Naive thymus-derived CD8-positive, alpha-beta T cell (primary cell): ENCODE results near the gene MAGI3. TPM values are rescaled to one million over a fixed set of nuclear protein-coding genes. Genes with fewer than 3 reads are reported as not detected.
"Not testable (repeated sequence)": the region's sequence is repeated elsewhere in the genome, so short reads cannot be mapped to it uniquely, and the experiment has no call there.

Source experiments
- ATAC-seq, 2 donors: fragments of 150-1000 bp; cut with Tn5 transposase in 1 of 2; sonication (Bioruptor Pico), chemical (Tn5 transposase) in 1 of 2; 1 replicate in 1 of 2; 2 replicates in 1 of 2; pipeline ENCODE4 v1.10.0; 2021; ENCODE audit warnings: mild to moderate bottlenecking in 2 of 2, moderate library complexity in 2 of 2
- POLR2A ChIA-PET: fragments of 350-600 bp; sonication (Branson Sonifier 250); formaldehyde crosslinking; loops from one replicate; lab custom pipeline; 2021; ENCODE audit warnings: antibody characterized with exemption; lab: Charles Lee
- DNase-seq, 10 donors: peaks; one replicate each; pipeline versions ENCODE4 v3.0.0 to v3.0.0-alpha.2; 2020 to 2022
- H3K27ac Mint-ChIP-seq, 10 donors: one replicate each; pipeline ENCODE4 v1.8.0; 2020 to 2022; ENCODE audit warnings: mild to moderate bottlenecking in 10 of 10, mixed read lengths in 10 of 10, moderate library complexity in 4 of 10, inconsistent platforms in 1 of 10
- H3K27me3 Mint-ChIP-seq, 5 donors: one replicate each; pipeline ENCODE4 v1.8.0; 2021 to 2022; ENCODE audit warnings: mixed read lengths in 5 of 5
- H3K36me3 Mint-ChIP-seq, 3 donors: one replicate each; pipeline ENCODE4 v1.8.0; 2020 to 2022; ENCODE audit warnings: mixed read lengths in 3 of 3, mild to moderate bottlenecking in 2 of 3, inconsistent platforms in 1 of 3
- H3K4me1 Mint-ChIP-seq, 4 donors: one replicate each; pipeline ENCODE4 v1.8.0; 2021 to 2022; ENCODE audit warnings: mixed read lengths in 4 of 4
- H3K4me3 Mint-ChIP-seq, 10 donors: one replicate each; pipeline ENCODE4 v1.8.0; 2020 to 2022; ENCODE audit warnings: mild to moderate bottlenecking in 10 of 10, mixed read lengths in 10 of 10, moderate library complexity in 6 of 10, inconsistent platforms in 1 of 10
- H3K9me3 Mint-ChIP-seq, 9 donors: one replicate each; pipeline ENCODE4 v1.8.0; 2020 to 2022; ENCODE audit warnings: mixed read lengths in 9 of 9, mild to moderate bottlenecking in 3 of 9, inconsistent platforms in 1 of 9, moderate library complexity in 1 of 9
- polyA plus RNA-seq, 3 donors: library from polyadenylated mRNA; unstranded; fragments of 300-500 nt; fragmentation: Illumina TruSeq; gene quantifications; one replicate each; pipeline ENCODE4 v1.2.3, GENCODE V29; 2021
- total RNA-seq, 8 experiments: library from RNA in 2 of 8; stranded (reverse) in 2 of 8; gene quantifications; one replicate each; pipeline ENCODE4 v1.2.3 and lab custom pipeline; 2021 to 2026

Gene MAGI3
- total and polyA plus RNA-seq, 5 experiments from 2014 or later: 0.44 to 3.5 (median 1.4) TPM

DNA sequence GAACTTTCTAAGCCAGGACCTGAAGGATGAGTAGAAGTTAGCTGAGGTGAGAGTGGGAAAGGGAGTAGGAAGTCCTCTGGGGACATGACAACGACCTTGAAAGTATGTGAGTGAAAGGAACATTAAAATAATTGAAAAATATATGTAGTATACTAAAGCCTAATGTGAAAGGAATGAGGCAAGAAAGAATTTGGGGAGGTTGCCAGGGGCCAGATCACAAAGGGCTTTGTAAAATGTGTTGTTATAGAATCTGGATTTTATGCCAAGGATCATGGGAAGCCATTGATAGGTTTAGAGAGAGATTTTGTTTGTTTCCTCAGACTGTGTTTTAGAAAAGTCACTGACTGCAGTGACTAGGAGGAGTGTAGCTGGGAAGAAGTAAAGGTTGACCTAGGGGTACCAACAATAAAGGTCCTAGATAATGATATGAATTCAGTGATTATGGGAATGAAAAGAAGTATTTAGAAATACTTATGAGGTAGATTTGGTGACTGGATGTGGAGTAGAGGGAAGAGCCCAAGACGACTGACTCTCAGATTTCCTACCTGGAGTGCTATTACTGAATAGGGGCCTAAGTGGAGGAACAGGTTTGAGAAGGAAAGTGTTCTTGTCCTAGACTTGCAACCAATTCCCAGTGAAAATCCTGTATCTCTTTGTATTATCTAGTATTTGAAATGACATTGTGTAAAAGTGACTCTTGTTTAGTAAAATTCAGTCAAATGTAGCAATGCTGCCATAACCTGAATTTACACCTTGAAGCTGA, 189.1 kb downstream of the MAGI3 start:
- H3K9me3 Mint-ChIP-seq: peaks cover 0 to 5% (median 0%) of the 10 kb centered on the region in 9 donors
- peaks cover 0 to 7% (median 3%) of the 10 kb centered on the region in 3 donors for H3K36me3 Mint-ChIP-seq
- no peaks in the 10 kb centered on the region for H3K4me1 Mint-ChIP-seq
- no peak overlapping the region for H3K4me3 Mint-ChIP-seq
- POLR2A ChIA-PET: no interaction called here
- no peak overlapping the region for H3K27ac Mint-ChIP-seq
- peaks cover 0 to 11% (median 6%) of the 10 kb centered on the region in 5 donors for H3K27me3 Mint-ChIP-seq
- ATAC-seq: no peak
- DNase-seq: no peak

DNA sequence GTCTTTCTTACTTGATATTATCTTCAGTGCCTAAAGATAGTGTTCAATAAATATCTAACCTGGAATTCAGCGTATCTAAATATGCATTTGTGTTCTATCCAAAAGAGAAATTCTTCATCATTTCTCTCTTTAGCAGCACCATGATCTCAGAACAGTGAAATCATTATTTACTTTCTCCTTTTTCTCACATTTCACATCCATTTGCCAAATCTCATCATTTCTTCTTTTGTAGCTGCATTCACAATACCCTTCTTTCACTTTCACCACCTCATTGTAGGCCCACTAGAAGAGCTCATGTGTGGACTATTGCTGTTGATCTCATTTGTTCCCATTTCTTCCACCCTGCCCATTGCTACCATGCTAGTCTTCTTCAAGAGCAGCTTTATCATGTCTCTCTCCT, 191.0 kb downstream of the MAGI3 start:
- no peak for ATAC-seq
- Mint-ChIP-seq H3K27me3 (peaks cover 0 to 6% (median 0%) of the 10 kb centered on the region in 5 donors), H3K27ac (no peak overlapping the region), H3K9me3 (no peaks in the 10 kb centered on the region), H3K4me3 (no peak overlapping the region), H3K36me3 (peaks cover 0 to 2% (median 0%) of the 10 kb centered on the region in 3 donors), H3K4me1 (no peaks in the 10 kb centered on the region)
- POLR2A ChIA-PET: no interaction called here
- DNase-seq: no peak

DNA sequence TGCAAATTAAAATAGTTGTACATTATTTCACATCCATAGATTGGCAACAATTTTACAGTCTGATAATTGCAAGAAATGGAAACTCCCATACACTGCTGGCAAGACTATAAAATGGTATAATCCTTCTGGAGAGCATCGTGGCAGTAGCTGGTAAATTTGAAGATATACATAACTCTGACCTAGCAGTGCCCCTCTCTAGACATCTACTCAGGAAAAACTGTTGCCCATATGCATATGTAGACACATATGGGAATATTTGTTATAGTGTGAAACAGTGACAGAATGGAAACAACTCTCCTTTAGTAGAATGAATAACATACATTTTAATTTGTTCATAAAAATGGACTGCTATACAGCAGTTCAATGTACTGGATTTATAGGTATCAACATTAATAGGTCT, 191.8 kb downstream of the MAGI3 start:
- H3K4me3 Mint-ChIP-seq: no peak overlapping the region
- H3K9me3 Mint-ChIP-seq: no peaks in the 10 kb centered on the region
- H3K4me1 Mint-ChIP-seq: no peaks in the 10 kb centered on the region
- no peak overlapping the region for H3K27ac Mint-ChIP-seq
- POLR2A ChIA-PET: no interaction called here
- ATAC-seq (no peak), DNase-seq (no peak)
- peaks cover 0 to 1% (median 0%) of the 10 kb centered on the region in 5 donors for H3K27me3 Mint-ChIP-seq
- peaks cover 0 to 2% (median 0%) of the 10 kb centered on the region in 3 donors for H3K36me3 Mint-ChIP-seq

DNA sequence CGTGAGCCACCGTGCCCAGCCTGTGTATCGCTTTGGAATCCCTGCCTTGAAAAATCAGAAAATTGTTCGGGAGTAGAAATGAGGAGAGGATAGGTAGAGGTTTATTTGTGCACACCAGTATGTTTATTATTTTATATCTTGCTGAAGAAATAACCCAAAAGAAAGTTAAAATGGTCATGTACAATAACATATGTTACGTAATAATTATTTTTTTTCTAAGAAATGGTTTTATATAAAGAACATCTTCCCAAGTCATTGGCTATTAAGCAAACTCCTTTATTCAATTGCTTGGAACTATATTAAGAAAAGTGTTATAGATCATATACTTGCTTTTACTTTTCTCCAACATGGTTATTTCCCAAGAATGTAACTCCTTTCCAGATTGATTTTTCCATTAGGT, 197.2 kb downstream of the MAGI3 start:
- H3K4me1 Mint-ChIP-seq: no peaks in the 10 kb centered on the region
- no peak overlapping the region for H3K27ac Mint-ChIP-seq
- POLR2A ChIA-PET: no interaction called here
- H3K36me3 Mint-ChIP-seq: peaks cover 0 to 6% (median 0%) of the 10 kb centered on the region in 3 donors
- no peaks in the 10 kb centered on the region for H3K27me3 Mint-ChIP-seq
- DNase-seq (no peak), ATAC-seq (no peak)
- no peak overlapping the region for H3K4me3 Mint-ChIP-seq
- H3K9me3 Mint-ChIP-seq: no peaks in the 10 kb centered on the region

DNA sequence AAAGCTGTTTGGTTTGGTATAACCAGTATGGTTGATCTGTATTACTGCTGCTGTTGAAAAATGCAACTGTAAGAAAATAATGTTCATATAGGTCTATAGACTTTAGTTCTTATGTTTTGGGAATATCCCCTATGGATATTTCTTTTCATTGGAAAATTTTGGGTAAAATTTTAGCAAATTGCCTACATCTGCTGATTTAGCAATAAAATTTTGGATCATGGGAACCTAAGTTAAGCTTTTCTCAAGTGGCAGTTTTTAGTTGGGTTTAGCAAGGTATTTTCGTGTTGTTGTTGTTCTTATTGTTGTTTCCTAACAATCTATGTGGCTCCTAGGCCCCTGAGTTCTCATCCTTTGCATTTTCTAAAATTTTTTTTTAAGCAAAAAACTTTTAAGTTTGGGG, 201.9 kb downstream of the MAGI3 start:
- Mint-ChIP-seq H3K9me3 (peaks cover 7 to 20% (median 15%) of the 10 kb centered on the region in 9 donors), H3K36me3 (peaks cover 8 to 29% (median 9%) of the 10 kb centered on the region in 3 donors), H3K4me1 (no peaks in the 10 kb centered on the region), H3K27me3 (peaks cover 0 to 2% (median 0%) of the 10 kb centered on the region in 5 donors), H3K4me3 (no peak overlapping the region), H3K27ac (no peak overlapping the region)
- no peak for ATAC-seq
- POLR2A ChIA-PET: no interaction called here
- DNase-seq: no peak

DNA sequence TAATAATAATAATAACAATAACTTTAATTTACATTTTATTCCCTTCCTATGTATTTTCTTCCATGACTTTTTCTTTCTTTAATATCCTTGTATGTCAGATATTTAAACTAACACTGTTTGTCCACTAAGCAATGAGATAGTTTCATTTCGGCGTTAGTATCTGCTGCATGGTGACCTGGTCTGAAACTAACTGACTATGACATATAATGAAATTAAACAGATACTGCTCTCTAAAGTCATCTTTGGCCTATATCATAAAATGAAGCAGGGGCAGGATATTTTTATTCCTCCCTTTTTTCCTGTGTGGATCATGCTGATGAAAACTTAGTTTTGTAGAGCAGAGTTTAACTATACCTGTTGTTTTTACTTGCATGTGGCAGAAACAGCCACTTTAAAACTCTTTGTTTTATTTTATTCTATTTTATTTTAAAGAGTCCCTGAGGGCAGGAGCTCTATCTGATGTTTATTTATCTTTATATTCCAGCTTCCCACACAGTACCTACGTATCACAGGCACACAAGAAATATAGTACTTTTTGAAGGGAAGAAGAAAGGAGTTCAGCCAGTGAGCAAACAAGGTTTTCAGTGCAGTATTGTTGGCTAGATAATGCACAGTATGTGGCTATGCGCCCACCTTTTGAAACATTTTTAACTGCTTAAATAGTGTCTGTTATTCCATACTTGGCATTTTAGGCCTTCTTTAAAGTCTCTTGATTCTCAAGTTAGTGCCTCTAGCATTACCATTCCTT, 203.4 kb downstream of the MAGI3 start:
- Mint-ChIP-seq H3K4me3 (no peak overlapping the region), H3K4me1 (no peaks in the 10 kb centered on the region), H3K27ac (no peak overlapping the region), H3K36me3 (peaks cover 9 to 43% (median 19%) of the 10 kb centered on the region in 3 donors), H3K27me3 (peaks cover 0 to 5% (median 0%) of the 10 kb centered on the region in 5 donors), H3K9me3 (peaks cover 11 to 35% (median 28%) of the 10 kb centered on the region in 9 donors)
- POLR2A ChIA-PET: no interaction called here
- ATAC-seq: no peak
- DNase-seq: no peak

DNA sequence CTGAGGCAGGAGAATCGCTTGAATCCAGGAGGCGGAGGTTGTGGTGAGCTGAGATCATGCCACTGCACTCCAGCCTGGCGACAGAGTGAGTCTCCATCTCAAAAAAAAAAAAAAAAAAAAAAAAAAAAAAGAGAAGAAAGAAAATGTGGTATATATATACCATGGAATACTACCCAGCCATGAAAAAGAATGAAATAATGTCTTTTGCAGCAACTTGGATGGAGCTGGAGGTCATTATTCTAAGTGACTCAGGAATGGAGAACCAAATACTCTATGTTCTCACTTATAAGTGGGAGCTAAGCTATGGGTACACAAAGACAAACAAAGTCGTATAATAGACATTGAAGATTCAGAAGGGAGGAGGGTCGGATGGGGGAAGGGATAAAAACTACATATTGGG, 214.2 kb downstream of the MAGI3 start:
- ATAC-seq, DNase-seq: not testable (repeated sequence)

DNA sequence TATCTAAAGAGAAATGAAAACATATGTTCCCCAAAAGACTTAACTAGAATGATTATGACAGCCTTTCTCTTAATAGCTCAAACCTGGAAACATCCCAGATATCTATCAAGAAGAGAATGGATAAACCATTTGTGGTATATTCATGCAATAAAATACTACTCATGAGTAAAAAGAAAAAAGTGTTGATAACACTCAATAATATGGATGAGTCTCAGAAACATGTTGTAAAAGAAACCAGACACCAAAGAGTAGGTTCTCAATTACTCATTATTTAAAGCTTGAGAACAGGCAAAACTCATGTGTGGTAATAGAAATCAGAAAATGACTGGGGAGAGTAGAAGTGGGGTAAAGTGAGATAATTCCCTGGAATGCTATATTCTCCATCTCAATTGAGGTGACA, 214.8 kb downstream of the MAGI3 start:
- DNase-seq (no peak), ATAC-seq (no peak)
- no peaks in the 10 kb centered on the region for H3K4me1 Mint-ChIP-seq
- H3K9me3 Mint-ChIP-seq: peaks cover 0 to 21% (median 12%) of the 10 kb centered on the region in 9 donors
- H3K27ac Mint-ChIP-seq: no peak overlapping the region
- peaks cover 0 to 15% (median 2%) of the 10 kb centered on the region in 3 donors for H3K36me3 Mint-ChIP-seq
- POLR2A ChIA-PET: no interaction called here
- no peak overlapping the region for H3K4me3 Mint-ChIP-seq
- peaks cover 0 to 2% (median 0%) of the 10 kb centered on the region in 5 donors for H3K27me3 Mint-ChIP-seq

More for the DNA sequence above, 214.2 kb downstream of the MAGI3 start:
- H3K9me3 Mint-ChIP-seq: peaks cover 0 to 21% (median 12%) of the 10 kb centered on the region in 9 donors
- H3K4me3 Mint-ChIP-seq, H3K27me3 Mint-ChIP-seq, H3K4me1 Mint-ChIP-seq, POLR2A ChIA-PET, H3K27ac Mint-ChIP-seq: not testable (repeated sequence)
- H3K36me3 Mint-ChIP-seq: peaks cover 0 to 15% (median 2%) of the 10 kb centered on the region in 3 donors

DNA sequence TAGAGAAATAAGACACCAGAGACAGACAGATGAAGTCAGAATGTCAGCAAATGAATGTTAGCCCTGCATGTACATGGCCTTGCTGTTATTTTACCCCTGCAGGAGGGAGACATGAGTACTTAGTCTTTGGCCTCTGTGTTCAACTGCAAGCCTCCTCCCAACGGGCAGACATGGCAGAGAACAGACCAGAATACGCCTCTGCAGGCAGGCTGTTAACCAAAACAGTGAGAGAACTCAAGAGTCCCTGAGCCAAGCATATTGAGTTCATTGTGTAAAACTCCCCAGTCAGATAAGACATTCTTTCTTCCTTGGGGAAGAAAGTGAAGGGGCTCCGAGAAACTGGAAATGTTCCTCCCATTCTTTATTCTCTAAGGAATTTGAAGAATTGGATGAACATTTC, 218.1 kb downstream of the MAGI3 start:
- POLR2A ChIA-PET: no interaction called here
- DNase-seq: no peak
- no peaks in the 10 kb centered on the region for H3K4me1 Mint-ChIP-seq
- H3K36me3 Mint-ChIP-seq: peaks cover 0 to 4% (median 2%) of the 10 kb centered on the region in 3 donors
- no peak overlapping the region for H3K4me3 Mint-ChIP-seq
- peaks cover 0 to 9% (median 1%) of the 10 kb centered on the region in 5 donors for H3K27me3 Mint-ChIP-seq
- no peak for ATAC-seq
- H3K9me3 Mint-ChIP-seq: peaks cover 0 to 8% (median 6%) of the 10 kb centered on the region in 9 donors
- H3K27ac Mint-ChIP-seq: no peak overlapping the region

DNA sequence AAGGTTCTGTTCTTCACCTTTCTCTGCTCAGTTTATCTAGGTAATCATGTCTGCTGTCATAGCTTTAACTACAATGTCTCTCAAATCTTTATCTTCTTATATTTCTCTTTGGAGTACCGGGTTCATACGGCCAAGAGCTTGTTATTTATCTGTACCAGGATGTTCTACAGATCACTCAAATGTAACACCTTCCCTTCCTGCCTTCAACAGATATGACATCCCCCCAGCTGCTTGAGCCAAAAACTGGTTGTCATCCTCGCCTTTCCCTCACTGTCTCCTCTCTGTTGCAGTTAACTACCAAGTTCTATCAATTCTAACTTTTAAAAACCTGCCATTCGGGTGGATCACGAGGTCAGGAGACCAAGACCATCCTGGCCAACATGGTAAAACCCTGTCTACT, 220.1 kb downstream of the MAGI3 start:
- Mint-ChIP-seq H3K36me3 (peaks cover 0 to 4% (median 0%) of the 10 kb centered on the region in 3 donors), H3K27me3 (peaks cover 0 to 9% (median 1%) of the 10 kb centered on the region in 5 donors), H3K27ac (no peak overlapping the region), H3K9me3 (peaks cover 0 to 3% (median 0%) of the 10 kb centered on the region in 9 donors), H3K4me1 (no peaks in the 10 kb centered on the region), H3K4me3 (no peak overlapping the region)
- no peak for DNase-seq
- no peak for ATAC-seq
- POLR2A ChIA-PET: no interaction called here

DNA sequence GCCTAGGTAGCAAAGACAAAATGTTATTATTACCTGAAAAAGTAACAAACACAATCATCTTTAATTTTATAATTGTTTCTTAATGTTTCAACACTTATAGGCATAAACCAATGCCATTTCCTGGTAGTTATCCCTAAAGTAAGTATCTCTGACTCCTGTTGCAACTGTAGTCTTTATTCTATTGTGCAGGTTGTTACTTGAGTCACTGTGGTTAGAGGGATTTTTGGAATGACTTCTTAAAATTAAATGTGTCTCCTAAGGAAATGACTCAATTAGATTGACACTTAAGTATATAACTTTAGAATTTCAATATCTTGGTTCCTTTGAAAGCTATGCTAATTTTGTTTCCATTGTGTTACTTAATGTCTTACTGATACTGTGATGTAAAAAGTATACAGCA, 225.1 kb downstream of the MAGI3 start:
- POLR2A ChIA-PET: no interaction called here
- peaks cover 0 to 3% (median 0%) of the 10 kb centered on the region in 9 donors for H3K9me3 Mint-ChIP-seq
- H3K27me3 Mint-ChIP-seq: peaks cover 0 to 5% (median 1%) of the 10 kb centered on the region in 5 donors
- H3K36me3 Mint-ChIP-seq: peaks cover 0 to 4% (median 0%) of the 10 kb centered on the region in 3 donors
- H3K4me3 Mint-ChIP-seq: no peak overlapping the region
- no peak for ATAC-seq
- no peak for DNase-seq
- no peaks in the 10 kb centered on the region for H3K4me1 Mint-ChIP-seq
- H3K27ac Mint-ChIP-seq: no peak overlapping the region

DNA sequence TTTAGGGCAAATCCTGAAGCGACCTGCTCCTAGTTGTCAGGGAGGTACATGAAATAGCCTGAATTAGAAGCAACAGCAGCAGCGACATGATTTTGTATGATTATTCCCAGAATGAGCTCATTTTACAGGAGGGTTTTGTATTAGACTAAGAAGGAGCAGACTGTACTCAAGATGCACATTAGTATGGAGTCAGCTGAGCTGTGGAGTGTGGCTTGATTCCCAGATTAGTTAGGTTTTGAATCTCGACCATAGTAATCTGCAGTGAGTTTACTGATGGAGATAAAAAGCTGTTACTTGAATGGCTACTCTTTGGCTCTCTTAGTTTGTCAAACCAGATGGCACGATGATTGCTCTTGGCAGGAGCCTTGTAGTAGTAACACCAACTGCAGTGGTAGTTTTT, 225.8 kb downstream of the MAGI3 start:
- POLR2A ChIA-PET: interaction anchor here (0.7 kb wide), 1 partner anchor 308 kb away, joined by 4 read pairs; no protein-coding TSS in a partner anchor
- DNase-seq: no peak
- Mint-ChIP-seq H3K4me1 (no peaks in the 10 kb centered on the region), H3K36me3 (peaks cover 0 to 5% (median 4%) of the 10 kb centered on the region in 3 donors), H3K27me3 (peaks cover 0 to 5% (median 1%) of the 10 kb centered on the region in 5 donors), H3K4me3 (no peak overlapping the region), H3K27ac (no peak overlapping the region), H3K9me3 (peaks cover 0 to 3% (median 0%) of the 10 kb centered on the region in 9 donors)
- ATAC-seq: no peak
